ENCODE results near the gene ANKRD6.

The ANKRD6 gene

DNA sequence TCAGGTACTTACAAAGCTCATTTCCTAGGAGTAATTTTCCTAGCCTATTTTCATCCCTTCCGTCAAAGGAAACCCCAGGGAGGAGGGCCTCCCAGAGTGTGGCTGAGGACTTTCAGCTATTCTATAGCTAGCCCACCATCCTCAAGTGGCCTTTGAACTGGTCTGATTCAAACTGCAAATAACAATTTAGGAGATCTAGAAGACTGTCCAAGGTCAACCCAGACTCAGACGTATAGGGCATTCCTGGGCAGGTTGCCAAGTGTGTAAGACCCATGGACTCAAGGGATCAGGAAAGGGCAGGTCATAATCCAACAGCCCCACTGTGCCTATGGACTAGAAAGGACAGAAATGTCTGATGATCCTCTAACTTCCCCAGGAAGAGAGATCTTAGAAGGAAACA is 18.7 kb upstream of the ANKRD6 start:
- Histone ChIP-seq H3K36me3 (ENCODE audit: control insufficient read depth, insufficient read depth, low read length) (no peaks in the 10 kb centered on the region), H3K4me3 (ENCODE audit: low read depth, low read length) (no peak overlapping the region), H3K9ac (ENCODE audit: low read depth, low read length) (no peak overlapping the region), H3K4me1 (ENCODE audit: control insufficient read depth, insufficient read depth, low read length) (peaks cover 18% of the 10 kb centered on the region), H3K27me3 (ENCODE audit: control insufficient read depth, insufficient read depth, low read length) (peaks cover 36% of the 10 kb centered on the region), H3K27ac (ENCODE audit: low read depth, low read length) (no peak overlapping the region), H3K9me3 (ENCODE audit: control insufficient read depth, insufficient read depth, low read length) (no peaks in the 10 kb centered on the region)

DNA sequence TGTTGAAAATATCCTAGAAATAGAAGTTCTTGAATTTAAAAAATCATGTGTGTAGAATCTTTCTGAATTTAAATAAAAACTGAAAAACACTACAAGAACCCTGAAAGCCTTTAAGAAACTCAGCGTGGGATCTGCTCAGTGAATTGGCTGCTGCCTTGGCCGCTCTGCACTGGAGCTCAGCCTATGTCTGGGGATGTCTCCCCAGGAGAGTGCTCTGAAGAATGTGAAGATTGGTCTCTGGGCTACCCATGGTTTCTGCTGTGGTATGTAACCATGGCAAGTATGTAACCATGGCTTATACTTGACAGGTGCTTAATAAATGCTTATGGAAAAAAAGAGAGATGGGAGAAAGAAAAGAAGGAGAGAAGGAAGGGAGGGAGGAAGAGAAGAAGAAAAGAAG is 17.8 kb upstream of the ANKRD6 start:
- H3K27me3 ChIP-seq (ENCODE audit: control insufficient read depth, insufficient read depth, low read length) = peaks cover 35% of the 10 kb centered on the region
- no peak overlapping the region for H3K9ac ChIP-seq (ENCODE audit: low read depth, low read length)
- no peaks in the 10 kb centered on the region for H3K9me3 ChIP-seq (ENCODE audit: control insufficient read depth, insufficient read depth, low read length)
- no peaks in the 10 kb centered on the region for H3K36me3 ChIP-seq (ENCODE audit: control insufficient read depth, insufficient read depth, low read length)
- peaks cover 9% of the 10 kb centered on the region for H3K4me1 ChIP-seq (ENCODE audit: control insufficient read depth, insufficient read depth, low read length)
- no peak overlapping the region for H3K27ac ChIP-seq (ENCODE audit: low read depth, low read length)
- H3K4me3 ChIP-seq (ENCODE audit: low read depth, low read length) = no peak overlapping the region

DNA sequence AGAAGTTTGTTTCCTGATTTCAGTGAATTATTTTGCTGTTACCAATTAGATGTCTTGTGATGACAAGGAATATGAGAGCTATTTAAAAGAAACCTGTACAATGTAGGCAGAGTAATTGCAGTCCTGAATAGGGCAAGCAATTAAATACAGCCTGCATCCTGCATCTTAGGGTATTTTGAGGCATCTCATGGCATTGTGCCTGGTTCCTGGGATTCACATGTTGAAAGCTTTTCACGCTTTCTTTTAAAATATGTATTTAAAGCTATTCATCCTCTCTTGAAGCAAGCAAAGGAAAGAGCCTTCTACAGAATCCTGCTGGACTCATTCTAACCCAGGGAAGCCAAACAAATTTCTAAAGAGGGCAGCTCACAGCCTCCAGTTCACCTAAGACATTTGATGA is 16.2 kb upstream of the ANKRD6 start:
- H3K27ac ChIP-seq (ENCODE audit: low read depth, low read length) = no peak overlapping the region
- H3K36me3 ChIP-seq (ENCODE audit: control insufficient read depth, insufficient read depth, low read length) = no peaks in the 10 kb centered on the region
- H3K9ac ChIP-seq (ENCODE audit: low read depth, low read length) = no peak overlapping the region
- H3K27me3 ChIP-seq (ENCODE audit: control insufficient read depth, insufficient read depth, low read length) = peaks cover 25% of the 10 kb centered on the region
- H3K9me3 ChIP-seq (ENCODE audit: control insufficient read depth, insufficient read depth, low read length) = no peaks in the 10 kb centered on the region
- H3K4me1 ChIP-seq (ENCODE audit: control insufficient read depth, insufficient read depth, low read length) = peaks cover 4% of the 10 kb centered on the region; the same call in 1 of the 2 replicates
- no peak overlapping the region for H3K4me3 ChIP-seq (ENCODE audit: low read depth, low read length)

DNA sequence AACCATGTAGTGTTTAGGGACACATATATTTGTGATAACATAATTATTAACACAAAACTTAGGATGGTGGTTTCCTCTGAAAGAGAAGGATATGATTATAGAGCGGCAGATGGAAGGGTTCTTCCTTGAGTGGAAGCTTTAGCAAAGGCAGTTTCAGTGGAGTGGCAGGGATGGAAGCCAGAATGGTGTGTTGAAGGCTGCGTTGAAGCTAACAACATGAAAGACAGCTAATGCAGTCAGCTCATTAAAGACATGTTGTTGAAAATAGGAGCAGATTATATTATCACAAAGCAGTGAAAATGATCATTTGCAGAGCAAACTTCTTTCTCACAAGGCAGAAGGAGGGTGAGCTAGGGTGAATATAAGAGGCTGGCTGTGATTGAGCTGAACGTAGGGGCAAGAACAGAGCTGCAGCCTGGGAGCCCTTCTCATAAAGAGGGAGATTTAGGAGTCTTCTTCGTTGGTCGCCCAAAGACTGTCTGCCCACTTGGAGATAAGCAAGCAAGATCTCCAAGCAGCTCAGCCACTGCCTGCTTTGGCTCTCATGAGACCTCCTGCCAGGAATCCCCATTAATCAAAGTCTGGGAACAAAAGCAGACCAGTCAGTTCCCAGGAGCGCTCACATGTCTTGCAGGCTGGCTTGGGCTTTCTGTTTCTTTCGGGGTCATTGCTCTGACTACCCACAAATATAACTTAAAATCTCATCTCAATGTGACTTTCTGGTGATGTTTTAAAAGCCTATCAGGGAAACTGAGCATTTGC is 2.6 kb upstream of the ANKRD6 start:
- no peak overlapping the region for H3K4me3 ChIP-seq (ENCODE audit: low read depth, low read length)
- H3K4me1 ChIP-seq (ENCODE audit: control insufficient read depth, insufficient read depth, low read length) = peaks cover 8% of the 10 kb centered on the region; the same call in 1 of the 2 replicates
- H3K27me3 ChIP-seq (ENCODE audit: control insufficient read depth, insufficient read depth, low read length) = peaks cover 25% of the 10 kb centered on the region
- no peak overlapping the region for H3K27ac ChIP-seq (ENCODE audit: low read depth, low read length)
- no peaks in the 10 kb centered on the region for H3K36me3 ChIP-seq (ENCODE audit: control insufficient read depth, insufficient read depth, low read length)
- H3K9me3 ChIP-seq (ENCODE audit: control insufficient read depth, insufficient read depth, low read length) = no peaks in the 10 kb centered on the region
- H3K9ac ChIP-seq (ENCODE audit: low read depth, low read length) = no peak overlapping the region

DNA sequence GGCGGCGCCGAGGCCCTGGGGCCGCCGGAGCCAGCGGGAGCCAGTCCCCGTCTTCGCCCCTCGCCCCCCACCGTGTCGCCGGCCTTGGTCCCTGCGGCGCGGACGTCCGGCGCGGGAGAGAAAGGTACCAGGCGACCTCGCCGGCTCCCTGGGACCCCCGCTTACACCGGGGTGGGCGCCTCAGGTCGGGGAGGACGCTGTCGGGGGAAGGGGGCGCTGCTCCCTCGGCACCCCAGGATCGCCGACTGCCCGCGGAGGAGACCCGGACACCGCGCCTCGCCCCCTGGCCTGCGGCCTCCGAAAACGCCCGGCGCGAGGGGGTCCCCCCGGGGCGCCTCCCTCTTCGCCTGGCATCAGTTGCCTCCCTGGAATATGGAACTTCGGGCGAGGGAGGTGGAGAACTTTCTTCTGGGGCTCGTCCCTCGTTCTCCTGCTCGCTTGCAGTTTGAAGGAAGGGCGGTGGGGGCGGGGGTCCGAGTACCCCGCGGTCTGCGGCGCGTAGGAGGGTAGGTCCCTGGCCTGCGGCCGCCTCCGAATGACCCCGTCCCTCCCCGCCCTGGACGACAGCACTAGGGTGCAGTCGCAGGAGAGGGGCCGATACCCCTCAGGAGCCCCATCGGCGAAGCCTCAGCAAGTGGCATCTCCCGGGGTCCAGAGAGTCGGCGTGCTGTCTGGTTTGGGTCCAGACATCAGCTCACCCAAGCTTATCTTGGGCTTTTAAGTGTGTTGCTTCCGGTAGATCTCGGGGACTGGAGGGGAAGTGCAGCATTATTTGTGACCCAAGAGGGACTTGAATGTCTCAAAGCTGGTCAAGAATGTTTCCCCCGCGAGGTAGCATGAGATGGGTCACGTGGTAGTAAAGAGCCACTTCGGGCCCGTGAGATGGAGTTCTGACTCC is 549 bp downstream of the ANKRD6 start:
- Histone ChIP-seq H3K4me1 (ENCODE audit: control insufficient read depth, insufficient read depth, low read length) (peaks cover 13% of the 10 kb centered on the region), H3K9ac (ENCODE audit: low read depth, low read length) (peak overlapping the region; percentile 12; the same call in 1 of the 2 replicates), H3K9me3 (ENCODE audit: control insufficient read depth, insufficient read depth, low read length) (no peaks in the 10 kb centered on the region), H3K27me3 (ENCODE audit: control insufficient read depth, insufficient read depth, low read length) (peaks cover 29% of the 10 kb centered on the region), H3K36me3 (ENCODE audit: control insufficient read depth, insufficient read depth, low read length) (no peaks in the 10 kb centered on the region), H3K27ac (ENCODE audit: low read depth, low read length) (no peak overlapping the region), H3K4me3 (ENCODE audit: low read depth, low read length) (peak overlapping the region; percentile 70)

DNA sequence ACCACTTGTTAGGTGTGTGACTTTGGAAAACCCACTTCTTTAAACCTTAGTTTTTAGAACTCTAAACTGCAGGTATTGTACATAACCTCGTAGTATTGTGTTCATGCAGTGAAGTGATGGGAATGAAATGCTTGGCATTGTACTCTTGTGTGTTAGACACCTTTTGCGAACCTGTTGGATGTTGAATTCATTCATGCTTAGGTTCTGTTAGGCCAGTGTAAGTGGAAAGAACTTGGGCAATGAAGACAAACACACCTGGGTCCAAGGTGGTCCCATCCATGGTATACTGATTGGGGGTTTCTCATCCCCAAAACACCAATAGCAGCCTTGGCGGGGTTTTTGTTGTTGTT is 1.2 kb downstream of the ANKRD6 start:
- Histone ChIP-seq H3K9me3 (ENCODE audit: control insufficient read depth, insufficient read depth, low read length) (no peaks in the 10 kb centered on the region), H3K36me3 (ENCODE audit: control insufficient read depth, insufficient read depth, low read length) (no peaks in the 10 kb centered on the region), H3K4me3 (ENCODE audit: low read depth, low read length) (peak overlapping the region; percentile 70), H3K27ac (ENCODE audit: low read depth, low read length) (no peak overlapping the region), H3K27me3 (ENCODE audit: control insufficient read depth, insufficient read depth, low read length) (peaks cover 34% of the 10 kb centered on the region), H3K4me1 (ENCODE audit: control insufficient read depth, insufficient read depth, low read length) (peaks cover 13% of the 10 kb centered on the region), H3K9ac (ENCODE audit: low read depth, low read length) (no peak overlapping the region)

DNA sequence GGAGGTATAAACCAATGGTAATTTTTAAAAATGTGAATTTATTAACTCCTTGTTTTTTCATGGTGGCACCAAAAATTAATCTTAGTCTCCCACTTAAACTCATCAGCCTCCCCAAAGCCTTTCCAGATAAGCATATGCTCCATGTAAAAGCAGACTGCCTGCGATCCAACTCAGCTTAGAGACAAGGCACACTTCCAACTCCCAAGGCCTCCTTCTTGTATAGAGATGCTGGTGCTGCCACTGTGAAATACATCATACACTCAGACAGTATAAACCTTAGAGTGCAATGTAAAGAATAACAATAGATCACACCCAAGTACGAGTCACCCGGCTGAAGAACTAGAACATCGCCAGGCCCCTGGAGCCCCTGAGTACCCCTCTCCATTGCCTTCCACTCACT is 2.0 kb downstream of the ANKRD6 start:
- Histone ChIP-seq H3K9ac (ENCODE audit: low read depth, low read length) (no peak overlapping the region), H3K27me3 (ENCODE audit: control insufficient read depth, insufficient read depth, low read length) (peaks cover 39% of the 10 kb centered on the region)

DNA sequence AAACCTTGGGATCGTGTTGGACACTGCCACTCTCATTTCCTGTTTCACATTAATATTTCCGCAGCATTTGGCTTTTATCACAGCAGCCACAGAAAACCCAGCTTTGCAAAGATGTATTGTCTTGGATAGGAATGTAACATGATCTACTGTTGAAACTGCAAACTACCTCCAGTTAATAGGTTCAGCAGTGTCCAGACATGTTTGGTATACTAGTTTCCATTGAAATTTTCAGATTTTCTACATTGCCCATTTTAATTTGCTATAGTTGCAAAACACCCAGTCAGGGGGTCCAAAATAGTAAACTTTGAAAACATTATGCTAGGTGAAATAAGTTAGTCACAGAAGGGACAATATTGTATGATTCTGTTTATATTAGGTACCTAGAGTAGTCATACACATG is 3.3 kb downstream of the ANKRD6 start:
- Histone ChIP-seq H3K27me3 (ENCODE audit: control insufficient read depth, insufficient read depth, low read length) (peaks cover 47% of the 10 kb centered on the region), H3K4me1 (ENCODE audit: control insufficient read depth, insufficient read depth, low read length) (peaks cover 9% of the 10 kb centered on the region), H3K36me3 (ENCODE audit: control insufficient read depth, insufficient read depth, low read length) (no peaks in the 10 kb centered on the region), H3K4me3 (ENCODE audit: low read depth, low read length) (no peak overlapping the region), H3K27ac (ENCODE audit: low read depth, low read length) (no peak overlapping the region), H3K9ac (ENCODE audit: low read depth, low read length) (no peak overlapping the region), H3K9me3 (ENCODE audit: control insufficient read depth, insufficient read depth, low read length) (no peaks in the 10 kb centered on the region)

More for the DNA sequence above, 2.0 kb downstream of the ANKRD6 start:
- H3K27ac ChIP-seq (ENCODE audit: low read depth, low read length) = no peak overlapping the region
- H3K4me1 ChIP-seq (ENCODE audit: control insufficient read depth, insufficient read depth, low read length) = peaks cover 13% of the 10 kb centered on the region
- no peak overlapping the region for H3K4me3 ChIP-seq (ENCODE audit: low read depth, low read length)
- H3K9me3 ChIP-seq (ENCODE audit: control insufficient read depth, insufficient read depth, low read length) = no peaks in the 10 kb centered on the region
- H3K36me3 ChIP-seq (ENCODE audit: control insufficient read depth, insufficient read depth, low read length) = no peaks in the 10 kb centered on the region

DNA sequence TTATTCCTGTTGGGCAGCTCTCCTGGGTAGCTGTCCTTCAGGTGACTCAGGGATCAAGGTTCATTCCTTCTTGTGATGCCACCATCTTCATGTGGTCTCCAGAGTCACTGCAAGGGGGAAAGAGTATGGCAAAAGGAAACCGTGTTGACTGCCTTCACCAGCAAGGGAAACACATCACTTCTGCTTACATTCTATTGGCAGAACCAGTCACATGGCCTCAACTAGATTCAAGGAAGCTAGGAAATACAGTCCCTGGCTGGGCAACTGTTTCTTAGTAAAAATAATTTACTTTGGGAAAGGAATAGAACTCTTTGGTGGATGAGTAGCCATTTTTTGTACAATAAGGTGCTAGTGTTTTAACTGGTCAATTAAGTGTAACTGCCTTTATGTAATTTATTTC is 5.3 kb downstream of the ANKRD6 start:
- Histone ChIP-seq H3K9ac (ENCODE audit: low read depth, low read length) (no peak overlapping the region), H3K4me1 (ENCODE audit: control insufficient read depth, insufficient read depth, low read length) (peaks cover 9% of the 10 kb centered on the region), H3K4me3 (ENCODE audit: low read depth, low read length) (no peak overlapping the region), H3K27ac (ENCODE audit: low read depth, low read length) (no peak overlapping the region), H3K27me3 (ENCODE audit: control insufficient read depth, insufficient read depth, low read length) (peaks cover 43% of the 10 kb centered on the region), H3K9me3 (ENCODE audit: control insufficient read depth, insufficient read depth, low read length) (no peaks in the 10 kb centered on the region), H3K36me3 (ENCODE audit: control insufficient read depth, insufficient read depth, low read length) (no peaks in the 10 kb centered on the region)

DNA sequence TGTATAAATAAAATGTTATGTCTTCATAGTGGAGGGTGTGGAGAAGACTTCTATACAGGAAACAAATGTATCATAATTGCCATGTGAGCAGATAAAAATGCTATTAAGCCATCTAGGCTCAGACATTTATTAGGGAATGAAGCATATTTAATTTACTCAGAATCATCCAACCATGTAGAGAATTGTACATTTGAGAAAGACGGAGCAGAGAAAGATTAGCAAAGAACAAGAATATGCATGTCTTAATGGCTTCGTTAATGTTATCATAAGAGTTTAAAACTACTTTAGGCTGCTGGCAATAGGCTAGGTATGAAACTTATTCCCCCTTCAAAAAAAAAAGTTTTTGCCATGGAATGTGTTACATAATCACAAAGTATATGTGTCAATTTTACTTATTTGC is 6.1 kb downstream of the ANKRD6 start:
- no peak overlapping the region for H3K27ac ChIP-seq (ENCODE audit: low read depth, low read length)
- H3K9ac ChIP-seq (ENCODE audit: low read depth, low read length) = no peak overlapping the region
- H3K9me3 ChIP-seq (ENCODE audit: control insufficient read depth, insufficient read depth, low read length) = no peaks in the 10 kb centered on the region
- H3K4me1 ChIP-seq (ENCODE audit: control insufficient read depth, insufficient read depth, low read length) = peaks cover 7% of the 10 kb centered on the region
- H3K27me3 ChIP-seq (ENCODE audit: control insufficient read depth, insufficient read depth, low read length) = peaks cover 35% of the 10 kb centered on the region
- no peak overlapping the region for H3K4me3 ChIP-seq (ENCODE audit: low read depth, low read length)
- H3K36me3 ChIP-seq (ENCODE audit: control insufficient read depth, insufficient read depth, low read length) = no peaks in the 10 kb centered on the region

DNA sequence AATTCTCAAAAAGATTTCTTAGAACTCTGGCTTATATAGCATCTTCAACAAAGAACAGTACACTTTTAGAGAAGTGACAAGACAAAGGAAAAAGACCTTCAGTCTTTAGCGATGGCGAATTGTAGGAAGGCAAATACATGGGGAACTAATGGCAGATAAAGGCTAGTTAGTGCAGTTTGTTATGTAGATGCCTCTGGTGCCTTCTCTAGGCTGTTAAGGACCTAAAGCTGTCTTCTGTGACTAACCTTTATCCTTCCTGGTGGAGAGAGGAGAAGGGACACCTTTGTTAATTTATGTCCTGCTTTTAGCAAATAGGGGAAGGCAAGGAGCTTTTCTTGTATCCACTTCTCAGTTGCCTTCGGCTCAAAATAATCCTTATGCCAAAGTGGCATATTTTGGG is 7.2 kb downstream of the ANKRD6 start:
- no peaks in the 10 kb centered on the region for H3K36me3 ChIP-seq (ENCODE audit: control insufficient read depth, insufficient read depth, low read length)
- no peak overlapping the region for H3K9ac ChIP-seq (ENCODE audit: low read depth, low read length)
- peaks cover 5% of the 10 kb centered on the region; the same call in 1 of the 2 replicates for H3K4me1 ChIP-seq (ENCODE audit: control insufficient read depth, insufficient read depth, low read length)
- peaks cover 24% of the 10 kb centered on the region for H3K27me3 ChIP-seq (ENCODE audit: control insufficient read depth, insufficient read depth, low read length)
- H3K9me3 ChIP-seq (ENCODE audit: control insufficient read depth, insufficient read depth, low read length) = no peaks in the 10 kb centered on the region
- H3K27ac ChIP-seq (ENCODE audit: low read depth, low read length) = no peak overlapping the region
- no peak overlapping the region for H3K4me3 ChIP-seq (ENCODE audit: low read depth, low read length)
